Astrocyte of the spinal cord (primary cell): Measurements from ENCODE around the gene HTATIP2.

Source experiments
- DNase-seq: peaks from one replicate; pipeline ENCODE4 v3.0.0; 2011; ENCODE audit warnings: low read depth, low spot score
- H3K4me3 ChIP-seq: 2 replicates; pipeline ENCODE4 v1.5.1; 2011; ENCODE audit warnings: low read depth, mild to moderate bottlenecking, low read length, moderate library complexity
- CTCF ChIP-seq: IDR thresholded peaks from 2 replicates; pipeline ENCODE4 v1.5.1; 2012; ENCODE audit warnings: low read depth, mild to moderate bottlenecking, low read length, inconsistent platforms
- in situ Hi-C: cut with HindIII; loops from 2 replicates; pipeline ENCODE4 v1.10.0; 2017; ENCODE audit warnings: low sequenced_read_pairs

HTATIP2 gene

GRCh38 chr11:20368438-20368837, 4.9 kb downstream of the HTATIP2 start:
- in situ Hi-C loops = loop anchor here (25.0 kb wide), 1 partner anchor 231 kb away; no protein-coding TSS in a partner anchor
- H3K4me3 ChIP-seq = no peak overlapping the region
- DNase-seq = no peak
- TF ChIP-seq CTCF = no peak

- TF ChIP-seq CTCF = no peak
- H3K4me3 ChIP-seq = no peak overlapping the region
- in situ Hi-C loops = loop anchor here (25.0 kb wide), 1 partner anchor 233 kb away; no protein-coding TSS in a partner anchor
- no peak for DNase-seq
Observed at GRCh38 chr11:20369826-20370225, 6.3 kb downstream of the HTATIP2 start.

- no peak for DNase-seq
- in situ Hi-C loops = loop anchor here (25.0 kb wide), 1 partner anchor 235 kb away; no protein-coding TSS in a partner anchor
- no peak overlapping the region for H3K4me3 ChIP-seq
- no peak for TF ChIP-seq CTCF
Observed at GRCh38 chr11:20372081-20372626, 8.6 kb downstream of the HTATIP2 start.

- in situ Hi-C loops = loop anchor here (25.0 kb wide), 1 partner anchor 236 kb away; no protein-coding TSS in a partner anchor
- DNase-seq = no peak
- no peak for TF ChIP-seq CTCF
- no peak overlapping the region for H3K4me3 ChIP-seq
Observed at GRCh38 chr11:20373147-20373546, 9.6 kb downstream of the HTATIP2 start.

- no peak overlapping the region for H3K4me3 ChIP-seq
- DNase-seq = no peak
- in situ Hi-C loops = loop anchor here (25.0 kb wide), 1 partner anchor 236 kb away; no protein-coding TSS in a partner anchor
- no peak for TF ChIP-seq CTCF
Observed at GRCh38 chr11:20373568-20374209, 10.2 kb downstream of the HTATIP2 start.

- no peak for DNase-seq
- TF ChIP-seq CTCF = no peak
- H3K4me3 ChIP-seq = no peak overlapping the region
- in situ Hi-C loops = loop anchor here (25.0 kb wide), 1 partner anchor 238 kb away; no protein-coding TSS in a partner anchor
Observed at GRCh38 chr11:20374741-20375300, 11.3 kb downstream of the HTATIP2 start.
